ENCODE measurements around the gene SPEF2.

- TF ChIP-seq ZNF274 (IDR thresholded peaks at IDR 0.05; ENCODE audit: low read depth, low read length): no peak
- no peak for TF ChIP-seq YY1 (IDR thresholded peaks at IDR 0.05; ENCODE audit: insufficient read depth, insufficient read length)
- TF ChIP-seq SUZ12 (IDR thresholded peaks at IDR 0.05; ENCODE audit: extremely low read depth, insufficient read depth, insufficient read length): no peak
Observed at GRCh38 chr5:35717718-35718117, 100.1 kb downstream of the SPEF2 start.

All from NT2/D1 (cell line).